ENCODE results near the gene EDC3.

DNA sequence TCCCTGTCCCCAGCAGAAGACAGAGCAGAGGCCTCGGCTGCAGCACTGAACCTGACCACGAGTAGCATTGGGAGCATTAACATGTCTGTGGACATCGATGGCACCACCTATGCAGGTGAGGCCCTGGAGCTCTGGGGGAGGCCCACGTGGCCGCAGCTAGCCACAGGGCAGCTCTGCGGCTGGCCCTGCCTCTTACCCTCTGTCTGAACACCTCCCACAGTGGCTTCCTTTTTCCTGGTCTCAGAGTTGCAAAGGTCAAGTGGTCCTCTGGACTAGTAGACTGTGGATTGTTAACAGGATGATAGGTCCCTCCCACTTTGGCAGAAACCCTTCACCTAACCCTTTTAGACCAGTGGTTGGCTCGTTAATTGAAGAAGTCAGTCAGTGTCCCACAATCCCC is 102.7 kb downstream of the EDC3 start:
- TF ChIP-seq CTCF (IDR thresholded peaks at IDR 0.05) (no peak), POLR2A (IDR thresholded peaks at IDR 0.05) (no peak)
